ENCODE results near the gene VWC2L.

The VWC2L gene

DNA sequence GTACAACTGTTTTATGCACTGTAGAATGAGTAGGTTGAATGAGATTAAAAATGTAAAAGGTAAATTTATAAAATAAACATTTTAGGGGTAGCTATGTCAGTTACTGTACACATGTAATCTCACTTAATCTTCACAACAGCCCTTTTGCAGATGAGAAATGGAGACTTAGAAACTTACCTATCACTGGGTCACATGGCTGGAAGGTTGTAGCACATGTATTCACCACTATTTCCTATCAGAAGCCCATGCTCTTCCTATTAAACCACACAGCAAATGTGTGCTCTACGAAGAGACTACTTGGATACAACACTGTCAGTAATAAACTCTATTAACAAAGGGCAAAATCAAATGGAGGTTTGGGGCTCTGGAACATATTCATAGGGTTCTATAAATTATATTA, 60.5 kb downstream of the VWC2L start:
- no peak for DNase-seq

DNA sequence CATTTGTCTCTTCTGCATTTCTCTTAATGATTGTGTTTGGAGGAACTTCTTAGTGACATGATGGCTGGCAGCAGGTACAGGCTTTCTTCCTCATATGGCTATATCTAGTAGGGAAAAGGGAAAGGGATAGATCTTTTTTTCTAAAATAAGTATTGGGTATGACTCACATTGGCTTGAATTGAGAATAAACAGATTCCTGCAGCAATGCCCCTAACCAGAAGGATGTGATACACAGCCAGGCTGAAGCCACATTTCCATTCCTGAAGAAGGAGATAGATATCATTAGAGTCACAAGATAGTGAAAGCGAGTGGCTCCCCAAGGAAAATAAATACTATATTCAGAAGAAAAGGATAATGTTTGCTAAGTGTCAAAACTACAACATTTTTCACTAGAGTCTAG, 61.1 kb downstream of the VWC2L start:
- no peak for DNase-seq

DNA sequence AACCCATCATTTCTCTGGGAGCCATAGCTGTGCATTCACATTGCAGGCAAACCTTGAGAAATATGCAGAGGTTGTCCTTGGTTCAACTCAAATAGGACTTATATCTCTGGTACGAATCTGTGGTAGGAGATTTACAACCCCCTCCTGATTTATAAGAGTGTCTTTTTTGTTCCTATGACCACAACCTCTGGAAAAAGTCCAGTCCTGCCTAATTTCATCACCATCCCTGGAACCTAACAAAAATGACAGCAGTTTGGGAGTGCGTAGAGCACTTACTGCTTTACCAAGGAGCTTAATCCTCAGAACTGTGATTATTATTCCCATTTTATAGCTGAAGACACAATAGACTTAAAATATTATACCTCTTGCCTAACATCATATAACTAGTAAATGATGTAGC, 66.5 kb downstream of the VWC2L start:
- DNase-seq, result no peak

DNA sequence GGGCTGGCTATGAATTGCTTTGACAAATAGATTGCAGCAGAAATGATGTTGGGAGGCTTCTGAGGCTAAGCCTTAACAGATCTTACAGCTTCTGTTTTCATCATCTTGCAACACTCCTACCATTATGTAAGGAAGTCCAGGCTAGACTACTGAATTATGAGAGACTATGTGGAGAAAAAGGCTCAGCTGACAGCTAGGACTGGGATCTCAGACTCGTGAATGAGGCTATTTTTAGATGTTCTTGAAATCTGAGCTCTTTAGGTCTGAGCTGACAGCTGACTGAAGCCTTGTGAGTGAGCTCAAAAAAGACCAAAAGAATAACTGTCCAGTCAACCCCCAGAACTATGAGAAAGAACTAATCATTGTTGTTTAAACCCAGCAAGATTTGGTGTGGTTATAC, 70.3 kb downstream of the VWC2L start:
- DNase-seq, result no peak

DNA sequence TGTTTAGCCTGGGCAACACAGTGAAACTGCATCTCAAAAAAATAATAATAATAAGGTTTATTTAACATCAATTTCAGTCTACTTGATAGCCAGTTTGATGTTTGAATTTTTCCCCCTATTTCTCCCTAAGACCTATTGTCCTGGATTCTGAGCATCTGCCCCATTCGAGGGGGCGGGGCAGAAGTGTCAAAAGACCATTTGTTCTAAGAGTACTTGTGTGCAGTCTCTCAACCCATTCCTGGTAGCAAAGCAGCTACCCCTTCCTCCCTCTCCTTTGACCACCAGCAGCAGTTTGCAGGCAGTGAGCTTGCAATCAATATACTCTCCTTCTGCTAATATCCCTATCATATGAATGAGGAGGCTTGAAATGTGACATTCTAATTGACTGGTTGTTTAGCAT, 71.9 kb downstream of the VWC2L start:
- no peak for DNase-seq

DNA sequence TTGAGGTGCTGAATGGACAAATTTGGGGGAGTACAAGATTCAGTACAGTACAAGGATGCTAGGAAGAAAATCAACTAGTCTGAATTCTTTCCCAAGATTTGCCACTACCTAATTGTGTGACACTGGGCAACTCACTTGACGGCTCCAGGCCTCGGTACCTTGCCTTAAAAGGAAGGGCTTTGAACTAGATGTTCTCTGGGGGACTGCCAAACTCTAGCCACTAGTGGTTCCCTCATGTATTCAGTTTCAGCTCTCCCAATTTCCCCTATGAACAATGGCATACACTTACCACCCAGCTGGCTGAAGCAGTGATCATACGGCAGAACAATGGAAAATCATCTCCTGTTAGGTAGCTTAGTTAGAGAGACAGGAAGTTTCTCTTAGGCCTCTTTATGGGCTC, 73.4 kb downstream of the VWC2L start:
- DNase-seq, result no peak

DNA sequence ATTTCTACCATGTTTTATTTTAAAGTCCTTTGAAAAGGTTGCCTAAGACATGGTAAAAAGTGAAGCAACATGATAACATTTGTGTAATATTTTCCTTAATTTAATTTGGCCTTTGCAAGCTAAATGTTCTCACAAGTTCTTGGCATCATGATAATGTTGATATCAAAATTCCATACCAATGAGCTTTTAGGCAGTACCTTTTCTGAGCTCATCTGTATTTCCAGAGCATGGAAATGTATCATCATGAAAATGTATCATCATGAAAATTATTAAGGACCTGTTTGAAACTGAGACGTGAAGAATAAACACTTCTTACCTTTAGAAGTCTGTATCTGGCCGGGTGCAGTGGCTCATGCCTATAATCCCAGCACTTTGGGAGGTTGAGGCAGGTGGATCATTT, 73.8 kb downstream of the VWC2L start:
- DNase-seq, result no peak

DNA sequence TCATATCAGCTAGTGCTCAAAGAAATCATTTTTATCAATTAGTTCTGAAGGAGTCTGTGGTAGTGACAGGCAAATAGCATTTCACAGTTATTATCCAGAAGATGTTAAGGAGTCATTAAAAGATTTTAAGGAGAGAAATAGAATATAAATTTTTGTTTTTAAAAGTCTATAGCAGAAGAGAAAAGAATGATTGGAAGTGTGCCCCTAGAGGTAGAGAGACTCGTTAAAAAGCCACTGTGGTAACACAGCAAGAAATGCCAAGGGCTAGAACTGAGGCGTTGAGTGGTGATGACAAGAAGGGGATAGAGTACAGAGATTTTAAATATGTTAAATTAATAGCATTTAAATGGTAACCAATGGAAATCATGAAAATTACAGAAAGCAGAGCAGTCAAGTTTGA, 78.3 kb downstream of the VWC2L start:
- no peak for DNase-seq

DNA sequence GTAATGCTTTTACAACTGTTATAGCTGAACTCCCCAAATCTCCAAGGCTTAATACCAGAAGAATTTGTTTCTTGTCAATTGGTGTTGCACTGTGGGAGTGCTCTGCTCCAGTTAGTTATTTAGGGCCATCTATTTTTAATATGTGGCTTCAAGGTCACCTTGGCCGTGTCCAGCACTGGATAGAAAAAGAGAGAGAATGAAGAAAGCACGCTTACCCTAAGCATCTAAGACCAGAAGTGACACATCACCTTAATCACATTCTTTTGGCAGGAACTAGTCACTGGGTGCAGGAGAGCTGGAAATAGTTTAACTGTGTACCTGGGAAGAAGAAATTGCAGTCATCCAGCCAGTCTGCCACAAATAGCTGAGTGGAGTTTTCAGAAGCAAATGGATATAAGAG, 78.8 kb downstream of the VWC2L start:
- no peak for DNase-seq

DNA sequence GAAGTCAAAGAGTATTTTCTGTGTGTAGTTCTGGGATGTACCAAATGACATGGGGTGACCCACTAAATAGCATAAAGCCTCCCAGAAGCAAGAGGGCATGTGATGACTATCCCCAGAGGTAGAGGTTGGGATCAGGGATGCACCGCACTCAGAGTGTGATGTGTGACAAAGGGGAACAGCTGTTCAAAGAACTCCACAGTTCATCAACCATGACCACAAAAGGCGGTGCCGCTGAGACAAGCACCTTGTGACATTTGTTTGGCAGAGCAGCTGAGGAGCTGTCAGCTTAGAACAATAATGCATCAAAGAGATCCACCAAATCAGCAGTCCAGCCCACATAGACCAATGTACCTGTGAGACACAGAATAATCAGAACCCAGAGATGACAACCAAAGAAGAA, 81.3 kb downstream of the VWC2L start:
- DNase-seq, result no peak

DNA sequence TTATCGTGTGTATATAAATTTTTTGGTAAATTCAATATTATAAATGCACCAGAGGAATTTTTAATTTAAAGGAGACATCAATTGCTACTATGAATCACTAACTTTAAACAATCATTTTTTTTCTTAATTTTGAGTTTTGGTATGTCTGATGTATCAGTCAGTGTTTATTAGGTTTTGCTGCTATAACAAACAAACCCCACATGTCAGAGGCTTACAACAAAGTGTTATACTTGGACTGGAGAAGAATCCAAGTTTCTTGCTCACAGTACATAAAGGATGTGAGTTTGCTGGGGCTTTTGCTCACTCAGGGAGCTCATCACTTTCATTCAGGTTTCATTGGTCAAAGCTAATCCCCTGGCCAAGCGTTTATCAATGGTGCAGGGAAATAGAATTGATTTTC, 81.8 kb downstream of the VWC2L start:
- DNase-seq, result no peak

DNA sequence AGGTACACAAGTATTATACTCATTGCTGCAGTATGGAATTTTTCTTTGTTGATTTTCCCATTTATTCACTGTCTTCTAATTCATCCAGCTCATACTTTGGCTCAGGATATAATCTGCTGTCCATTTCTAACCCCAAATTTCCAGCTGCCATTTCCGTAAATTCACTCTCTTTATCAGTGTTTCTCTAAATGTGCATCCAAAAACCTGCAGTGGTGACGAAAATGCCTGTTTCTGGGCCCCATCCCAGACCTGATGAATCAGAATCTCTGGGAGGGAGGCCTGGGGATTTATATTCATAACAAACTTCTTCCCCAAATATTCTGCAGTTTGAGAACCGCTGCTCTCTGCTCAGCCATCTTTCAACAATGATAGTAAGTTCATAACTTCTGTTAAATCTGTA, 86.6 kb downstream of the VWC2L start:
- no peak for DNase-seq

DNA sequence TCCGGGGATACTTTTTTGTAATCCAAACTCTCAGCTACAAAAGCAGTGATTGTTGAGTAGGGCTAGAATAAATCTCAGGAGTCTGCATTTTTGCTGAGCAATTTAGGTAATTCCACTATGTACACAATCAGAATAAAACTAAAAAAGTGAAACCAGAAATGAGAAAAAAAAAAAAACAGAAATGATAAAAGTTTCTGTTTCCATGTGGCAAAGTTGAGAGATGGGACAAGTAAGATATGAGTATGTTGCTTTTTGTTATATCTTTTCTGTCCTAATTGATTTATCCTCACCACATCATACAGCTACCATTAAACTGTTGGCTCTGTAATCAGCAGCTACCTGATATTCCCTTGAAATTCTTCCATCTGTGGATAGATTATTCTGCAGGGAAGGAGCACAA, 92.7 kb downstream of the VWC2L start:
- no peak for DNase-seq

DNA sequence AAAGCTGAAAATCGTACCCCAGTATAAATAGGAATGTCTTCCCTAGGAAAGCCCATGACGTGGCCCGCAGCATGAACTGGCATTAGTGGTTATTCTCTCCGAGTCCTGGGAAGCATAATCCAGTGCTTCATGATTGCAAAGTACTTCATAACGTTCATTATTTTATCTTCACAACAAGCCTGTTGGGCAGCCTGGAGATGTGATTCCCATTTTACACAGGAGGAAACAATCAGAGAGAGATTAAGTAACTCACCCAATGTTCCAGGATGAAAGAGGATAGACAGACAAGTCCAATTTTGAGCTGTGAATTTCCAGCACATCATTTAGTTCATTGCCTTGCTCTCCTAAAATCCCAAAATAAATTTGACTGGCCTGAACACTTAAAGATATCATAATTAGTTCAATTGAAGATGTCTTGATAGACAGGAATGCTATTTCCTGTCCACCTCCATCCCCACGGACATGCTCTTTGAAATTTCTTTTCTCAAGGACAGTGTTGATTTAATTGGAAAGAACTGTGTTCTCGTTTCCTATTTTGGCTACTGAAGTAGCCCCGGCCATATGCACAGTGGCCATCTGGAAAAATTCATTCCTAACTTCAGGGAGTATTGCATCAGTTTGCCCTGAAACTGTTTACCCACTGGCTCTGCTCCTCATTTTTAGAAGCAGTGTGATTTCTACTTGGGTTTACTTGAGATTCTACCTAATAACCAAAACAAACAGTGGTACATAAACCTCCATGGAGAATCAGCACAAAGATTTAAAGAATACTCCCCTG, 93.9 kb downstream of the VWC2L start:
- no peak for DNase-seq

DNA sequence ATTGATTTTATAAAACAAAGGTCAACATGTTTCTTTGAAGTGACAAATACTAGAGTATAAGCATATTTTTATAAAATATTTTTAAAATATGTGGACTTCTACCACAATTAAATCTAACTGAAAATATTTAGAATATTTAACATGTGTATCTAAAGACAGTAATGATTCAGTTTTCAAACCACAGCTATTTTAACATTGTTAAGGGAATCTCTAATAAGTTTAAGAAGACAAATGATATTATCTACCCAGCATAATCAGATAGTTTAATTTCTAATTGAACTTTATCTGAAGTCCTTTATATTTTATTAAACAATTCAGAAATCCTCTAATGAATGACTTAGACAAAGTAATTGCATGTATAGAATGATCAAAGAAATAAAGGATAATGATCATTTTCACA, 96.2 kb downstream of the VWC2L start:
- no peak for DNase-seq

DNA sequence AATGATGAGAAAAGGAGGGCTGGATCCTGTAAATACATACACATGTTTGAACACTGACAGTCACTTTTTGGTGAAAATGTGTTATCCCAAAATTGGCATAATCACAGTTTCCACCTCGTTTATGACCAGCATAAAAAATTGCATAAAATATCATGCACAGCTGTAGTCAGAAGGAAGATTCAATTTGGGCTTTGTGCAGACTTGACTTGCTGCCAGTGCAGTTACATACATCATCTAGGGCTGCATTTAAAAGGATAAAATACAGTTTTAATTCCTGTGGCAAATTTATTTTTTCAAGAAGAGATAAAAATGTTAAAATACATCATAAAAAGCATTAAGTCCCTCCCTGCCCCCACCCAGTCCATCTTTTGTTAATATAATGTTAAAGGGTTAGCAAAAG, 103.8 kb downstream of the VWC2L start:
- no peak for DNase-seq

DNA sequence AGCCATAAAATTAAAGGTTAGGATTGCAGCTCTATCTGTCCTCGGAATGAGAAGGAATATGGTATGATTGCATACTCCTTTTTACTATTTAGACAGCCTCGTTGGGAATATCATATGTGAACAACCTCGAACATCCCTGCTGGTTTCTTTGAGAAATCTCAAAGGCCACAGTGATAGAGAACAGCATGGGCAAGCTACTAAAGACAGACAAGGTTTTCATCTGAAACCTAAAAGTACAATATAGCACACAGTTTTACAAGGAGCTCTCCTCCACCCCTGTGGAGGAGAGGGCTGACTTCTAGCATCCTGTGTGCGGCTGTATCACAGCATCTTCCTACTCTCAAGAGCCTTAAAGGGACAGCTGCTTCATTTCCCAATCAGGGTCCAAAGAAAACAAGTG, 104.3 kb downstream of the VWC2L start:
- DNase-seq, result no peak

DNA sequence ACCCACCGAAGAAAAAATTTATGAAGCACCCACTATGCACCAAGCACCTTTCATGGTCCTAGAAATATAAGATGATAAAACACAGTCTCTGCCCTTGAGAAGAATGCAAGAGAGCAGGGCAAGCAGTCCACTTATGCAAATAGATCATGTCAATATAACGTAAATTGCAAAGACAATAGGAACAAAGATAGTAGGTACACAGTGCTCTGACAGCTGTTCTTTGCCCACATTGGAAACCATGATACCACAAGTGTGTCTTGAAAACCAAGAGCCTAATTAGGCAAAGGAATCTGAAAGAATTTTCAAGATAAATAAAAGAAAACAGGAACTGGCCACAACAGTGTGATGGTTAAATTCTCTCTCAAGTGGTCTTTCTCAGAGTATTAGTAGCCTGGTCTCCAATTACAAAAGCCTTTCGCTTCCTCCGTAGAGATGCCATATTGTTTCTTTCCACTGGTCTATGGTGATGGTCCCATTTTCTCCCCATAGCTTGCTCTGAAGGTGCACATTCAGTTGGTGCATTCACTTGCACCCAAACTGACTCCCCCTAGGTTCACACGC, 108.5 kb downstream of the VWC2L start:
- no peak for DNase-seq

DNA sequence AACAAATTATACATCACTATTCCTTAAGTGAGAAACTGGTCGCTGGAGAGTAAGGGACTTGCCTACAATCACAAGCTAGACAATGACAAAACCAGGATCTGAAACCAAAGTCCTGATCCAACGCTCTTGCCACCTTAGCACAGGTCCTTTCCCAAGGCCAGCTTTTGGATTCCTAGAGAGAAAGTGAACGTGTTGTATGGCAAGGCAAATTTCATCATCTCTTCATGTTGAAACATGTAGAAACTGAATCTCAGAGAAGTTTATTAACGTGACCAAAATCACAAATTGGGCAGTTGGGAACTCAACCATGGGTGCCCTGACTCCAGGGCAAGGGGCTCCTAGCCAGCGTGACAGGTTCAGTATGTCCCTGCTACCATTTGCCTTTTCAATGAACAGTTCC, 118.2 kb downstream of the VWC2L start:
- DNase-seq, result no peak

DNA sequence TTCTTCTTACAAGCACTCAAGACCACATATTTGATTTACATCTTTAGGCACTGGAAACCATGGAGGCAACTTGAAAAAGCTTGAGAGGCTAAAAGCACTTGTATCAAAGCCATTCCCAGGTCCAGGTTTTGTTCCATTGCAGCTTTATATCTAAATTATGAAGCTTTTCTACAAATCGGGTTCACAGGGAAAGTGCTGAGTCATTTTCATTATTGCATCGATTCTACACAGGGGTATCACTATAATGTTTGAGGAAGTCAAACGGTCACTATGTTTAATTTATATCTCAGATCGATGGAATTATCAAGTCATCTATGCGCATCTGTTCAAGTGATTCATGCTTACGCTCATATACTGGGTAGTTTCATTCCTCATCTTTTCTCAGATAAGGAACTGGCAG, 118.7 kb downstream of the VWC2L start:
- no peak for DNase-seq

DNA sequence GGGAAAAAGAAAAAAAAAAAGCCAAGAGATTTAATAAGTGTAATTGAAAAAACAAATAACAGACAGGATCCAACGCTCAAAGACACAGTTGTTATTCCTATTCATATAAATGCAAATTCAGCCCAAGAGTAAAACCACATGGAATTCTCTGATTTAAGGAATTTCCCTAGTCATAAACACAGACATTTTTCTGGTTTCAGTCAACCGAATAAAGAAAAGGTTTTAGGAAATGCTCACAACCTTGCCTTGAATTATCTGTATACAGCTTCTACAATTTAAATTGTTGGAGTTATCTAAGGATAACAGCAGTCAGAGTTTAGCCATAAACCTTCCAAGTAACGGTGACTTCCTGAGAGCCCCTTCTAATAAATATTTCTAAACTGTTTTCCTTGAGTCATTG, 122.7 kb downstream of the VWC2L start:
- no peak for DNase-seq

DNA sequence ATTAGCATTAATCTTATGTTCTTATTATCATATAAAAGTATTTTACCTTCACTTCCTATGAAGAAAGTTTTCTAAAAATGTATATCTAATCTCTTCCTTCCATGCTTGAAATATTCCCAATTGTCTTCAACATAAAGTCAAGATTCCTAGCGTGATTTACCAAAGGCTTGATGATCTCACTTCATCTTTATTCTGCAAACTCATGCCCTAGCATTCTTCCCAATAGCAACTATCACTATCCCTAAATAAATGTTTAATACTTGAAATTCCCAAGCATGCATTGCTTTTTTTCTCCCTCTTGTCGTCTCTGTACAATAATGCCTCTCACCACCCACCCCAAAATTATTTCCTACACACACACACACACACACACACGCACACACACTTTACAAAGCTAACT, 125.8 kb downstream of the VWC2L start:
- no peak for DNase-seq

DNA sequence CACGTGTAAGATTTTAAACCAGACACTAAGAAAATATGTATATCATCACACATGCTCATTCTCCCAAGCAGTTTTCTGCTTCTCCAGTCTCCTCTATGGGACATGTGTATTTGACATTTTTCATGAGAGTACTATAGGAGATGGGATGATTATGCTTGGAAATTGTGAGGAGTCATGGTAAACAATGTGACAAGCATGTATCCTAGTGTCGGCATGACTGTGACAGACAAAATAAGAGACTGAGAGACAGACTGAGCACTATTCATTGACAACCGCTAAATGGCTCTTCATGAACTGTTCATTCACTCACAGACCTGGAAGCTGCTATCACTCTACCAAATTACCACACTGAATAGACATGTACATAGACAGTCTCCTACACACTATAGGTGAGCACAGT, 127.1 kb downstream of the VWC2L start:
- DNase-seq, result no peak

DNA sequence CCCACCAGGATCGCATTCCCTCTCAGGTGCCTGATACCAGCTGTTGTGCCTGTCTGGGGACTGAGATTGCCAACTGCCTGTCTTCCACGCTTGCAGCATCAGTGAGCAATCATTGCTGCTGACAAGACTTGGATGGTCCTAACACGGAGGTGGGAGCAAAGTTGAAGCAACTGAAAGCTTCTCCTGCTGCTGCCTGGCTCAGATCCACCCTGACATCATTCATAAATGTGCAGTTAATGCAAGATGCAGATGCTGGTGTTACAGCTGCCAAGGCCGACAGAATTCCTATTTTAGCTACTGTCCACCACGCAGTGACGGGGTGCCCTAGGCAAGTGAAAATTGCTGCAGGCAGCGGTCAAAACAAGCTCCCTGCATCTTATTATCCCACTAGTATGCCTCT, 131.4 kb downstream of the VWC2L start:
- DNase-seq, result no peak

DNA sequence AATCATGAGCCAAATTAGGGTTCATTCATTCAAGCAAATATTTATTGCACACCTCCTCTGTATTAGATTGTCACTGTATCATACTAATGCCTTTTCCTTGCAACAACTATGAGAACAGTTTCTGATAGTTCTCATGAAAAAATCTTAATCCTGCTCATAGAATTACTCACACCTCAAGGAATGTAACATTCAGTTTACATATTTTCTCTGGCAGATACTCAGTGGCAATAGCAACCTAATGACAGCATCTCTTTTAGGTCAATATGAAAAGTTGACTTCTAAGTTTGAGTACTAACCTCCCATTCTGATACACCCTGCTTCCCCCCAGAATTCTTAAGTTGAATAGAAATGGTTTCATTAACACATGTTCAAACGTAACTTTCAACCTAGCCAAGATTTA, 132.0 kb downstream of the VWC2L start:
- no peak for DNase-seq
